Astrocyte (in vitro differentiated cells and primary cell): ENCODE results near the gene GRHL1. TPM values are rescaled to one million over a fixed set of nuclear protein-coding genes. Genes with fewer than 3 reads are reported as not detected.

Experiments
- DNase-seq: peaks from one replicate; pipeline ENCODE4 v3.0.0-alpha.2; 2010; ENCODE audit warnings: low read depth
- FAIRE-seq: peaks from 2 replicates; lab custom pipeline; 2011; peaks lifted over from hg19 to GRCh38; lab: Jason Lieb, UNC
- H2AFZ ChIP-seq: 2 replicates; pipeline ENCODE4 v1.6.0; 2012; ENCODE audit warnings: low read depth, low read length, inconsistent platforms
- H3K27ac ChIP-seq: 2 replicates; pipeline ENCODE4 v1.5.1; 2011; ENCODE audit warnings: low read depth, low read length, inconsistent platforms
- H3K27me3 ChIP-seq: 2 replicates; pipeline ENCODE4 v1.6.0; 2011; ENCODE audit warnings: low read length, inconsistent platforms; ENCODE audit not compliant: insufficient read depth
- H3K36me3 ChIP-seq: 2 replicates; pipeline ENCODE4 v1.5.1; 2011; ENCODE audit warnings: low read length, inconsistent platforms; ENCODE audit not compliant: insufficient read depth
- H3K4me1 ChIP-seq: 2 replicates; pipeline ENCODE4 v1.5.1; 2011; ENCODE audit warnings: low read length, inconsistent platforms; ENCODE audit not compliant: insufficient read depth
- H3K4me2 ChIP-seq: 2 replicates; pipeline ENCODE4 v1.6.0; 2012; ENCODE audit warnings: low read length, inconsistent platforms
- H3K4me3 ChIP-seq: 2 replicates; pipeline ENCODE4 v1.5.1; 2011; ENCODE audit warnings: low read depth, mild to moderate bottlenecking, low read length, inconsistent platforms; ENCODE audit not compliant: insufficient read depth
- H3K79me2 ChIP-seq: 2 replicates; pipeline ENCODE4 v1.6.0; 2012; ENCODE audit warnings: mild to moderate bottlenecking, low read length, inconsistent platforms; ENCODE audit not compliant: insufficient read depth
- H3K9ac ChIP-seq: 2 replicates; pipeline ENCODE4 v1.6.0; 2012; ENCODE audit warnings: mild to moderate bottlenecking, low read length, inconsistent platforms
- H3K9me3 ChIP-seq: 2 replicates; pipeline ENCODE4 v1.5.1; 2012; ENCODE audit warnings: low read depth, mild to moderate bottlenecking, low read length, inconsistent platforms; ENCODE audit not compliant: insufficient read depth
- H4K20me1 ChIP-seq: 2 replicates; pipeline ENCODE4 v1.6.0; 2012; ENCODE audit warnings: low read length, inconsistent platforms; ENCODE audit not compliant: insufficient read depth
- H3K27ac Mint-ChIP-seq: one replicate; pipeline ENCODE4 v1.8.0; 2021; ENCODE audit warnings: mild to moderate bottlenecking, mixed read lengths; ENCODE audit not compliant: unreplicated experiment
- H3K27me3 Mint-ChIP-seq: one replicate; pipeline ENCODE4 v1.8.0; 2021; ENCODE audit warnings: low read depth, mixed read lengths; ENCODE audit not compliant: unreplicated experiment
- H3K36me3 Mint-ChIP-seq: one replicate; pipeline ENCODE4 v1.8.0; 2021; ENCODE audit warnings: low read depth, mixed read lengths; ENCODE audit not compliant: unreplicated experiment
- H3K4me1 Mint-ChIP-seq: one replicate; pipeline ENCODE4 v1.8.0; 2021; ENCODE audit warnings: low read depth, mixed read lengths; ENCODE audit not compliant: unreplicated experiment
- H3K4me3 Mint-ChIP-seq: one replicate; pipeline ENCODE4 v1.8.0; 2021; ENCODE audit warnings: mild to moderate bottlenecking, moderate library complexity, mixed read lengths; ENCODE audit not compliant: unreplicated experiment
- H3K9me3 Mint-ChIP-seq: one replicate; pipeline ENCODE4 v1.8.0; 2021; ENCODE audit warnings: mild to moderate bottlenecking, mixed read lengths; ENCODE audit not compliant: unreplicated experiment
- EZH2 ChIP-seq: IDR thresholded peaks from 2 replicates; pipeline ENCODE4 v1.6.1; 2012; ENCODE audit warnings: mild to moderate bottlenecking, low read length, inconsistent platforms; ENCODE audit not compliant: insufficient read depth
- total RNA-seq: library from RNA; stranded (reverse); gene quantifications from 2 replicates; pipeline ENCODE4 v1.2.1, GENCODE V29; 2021
- TF ChIP-seq, protein P1 (sequence below): IDR thresholded peaks from 2 replicates; pipeline ENCODE4 v1.5.1; 2011; ENCODE audit warnings: low read depth, mild to moderate bottlenecking, inconsistent platforms, low read length, moderate library complexity; ENCODE audit not compliant: insufficient read depth

Gene GRHL1
- total RNA-seq, 1 donor from 2014 or later: 4.1 TPM

DNA sequence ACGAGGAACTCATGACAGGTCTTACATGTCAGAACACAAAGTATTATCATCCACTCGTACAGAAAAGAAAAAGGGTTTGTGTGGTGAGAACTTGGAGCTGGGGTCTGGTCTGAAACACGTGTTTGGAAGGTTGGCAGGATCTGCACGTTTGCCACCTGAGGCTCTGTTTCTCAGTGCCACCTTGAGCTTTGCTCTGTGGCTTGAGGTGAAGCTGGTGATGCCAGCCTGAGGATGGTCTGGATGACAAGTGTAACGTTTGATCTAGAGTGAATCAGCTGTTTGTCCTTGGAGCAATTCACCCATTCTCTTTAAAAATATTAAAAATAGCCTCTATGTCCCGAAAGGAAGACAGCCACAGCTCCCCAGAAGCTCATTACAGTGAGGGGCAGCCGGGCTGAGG, 46.4 kb downstream of the GRHL1 start:
- TF ChIP-seq, protein P1, sequence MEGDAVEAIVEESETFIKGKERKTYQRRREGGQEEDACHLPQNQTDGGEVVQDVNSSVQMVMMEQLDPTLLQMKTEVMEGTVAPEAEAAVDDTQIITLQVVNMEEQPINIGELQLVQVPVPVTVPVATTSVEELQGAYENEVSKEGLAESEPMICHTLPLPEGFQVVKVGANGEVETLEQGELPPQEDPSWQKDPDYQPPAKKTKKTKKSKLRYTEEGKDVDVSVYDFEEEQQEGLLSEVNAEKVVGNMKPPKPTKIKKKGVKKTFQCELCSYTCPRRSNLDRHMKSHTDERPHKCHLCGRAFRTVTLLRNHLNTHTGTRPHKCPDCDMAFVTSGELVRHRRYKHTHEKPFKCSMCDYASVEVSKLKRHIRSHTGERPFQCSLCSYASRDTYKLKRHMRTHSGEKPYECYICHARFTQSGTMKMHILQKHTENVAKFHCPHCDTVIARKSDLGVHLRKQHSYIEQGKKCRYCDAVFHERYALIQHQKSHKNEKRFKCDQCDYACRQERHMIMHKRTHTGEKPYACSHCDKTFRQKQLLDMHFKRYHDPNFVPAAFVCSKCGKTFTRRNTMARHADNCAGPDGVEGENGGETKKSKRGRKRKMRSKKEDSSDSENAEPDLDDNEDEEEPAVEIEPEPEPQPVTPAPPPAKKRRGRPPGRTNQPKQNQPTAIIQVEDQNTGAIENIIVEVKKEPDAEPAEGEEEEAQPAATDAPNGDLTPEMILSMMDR: no peak
- no peak for TF ChIP-seq EZH2
- Mint-ChIP-seq H3K9me3 (peaks cover 1% of the 10 kb centered on the region), H3K27me3 (peaks cover 4% of the 10 kb centered on the region), H3K4me3 (no peak overlapping the region), H3K36me3 (peaks cover 9% of the 10 kb centered on the region), H3K27ac (no peak overlapping the region), H3K4me1 (no peaks in the 10 kb centered on the region)
- H3K4me1 ChIP-seq: no peaks in the 10 kb centered on the region
- no peak overlapping the region for H3K9ac ChIP-seq
- DNase-seq (no peak), FAIRE-seq (no peak)
- no peak overlapping the region for H3K4me3 ChIP-seq
- H3K27ac ChIP-seq: no peak overlapping the region
- H3K36me3 ChIP-seq: no peaks in the 10 kb centered on the region
- H3K4me2 ChIP-seq: no peak overlapping the region
- no peaks in the 10 kb centered on the region for H3K27me3 ChIP-seq
- H3K79me2 ChIP-seq: no peaks in the 10 kb centered on the region
- H3K9me3 ChIP-seq: no peaks in the 10 kb centered on the region
- no peak overlapping the region for H2AFZ ChIP-seq
- H4K20me1 ChIP-seq: no peaks in the 10 kb centered on the region

DNA sequence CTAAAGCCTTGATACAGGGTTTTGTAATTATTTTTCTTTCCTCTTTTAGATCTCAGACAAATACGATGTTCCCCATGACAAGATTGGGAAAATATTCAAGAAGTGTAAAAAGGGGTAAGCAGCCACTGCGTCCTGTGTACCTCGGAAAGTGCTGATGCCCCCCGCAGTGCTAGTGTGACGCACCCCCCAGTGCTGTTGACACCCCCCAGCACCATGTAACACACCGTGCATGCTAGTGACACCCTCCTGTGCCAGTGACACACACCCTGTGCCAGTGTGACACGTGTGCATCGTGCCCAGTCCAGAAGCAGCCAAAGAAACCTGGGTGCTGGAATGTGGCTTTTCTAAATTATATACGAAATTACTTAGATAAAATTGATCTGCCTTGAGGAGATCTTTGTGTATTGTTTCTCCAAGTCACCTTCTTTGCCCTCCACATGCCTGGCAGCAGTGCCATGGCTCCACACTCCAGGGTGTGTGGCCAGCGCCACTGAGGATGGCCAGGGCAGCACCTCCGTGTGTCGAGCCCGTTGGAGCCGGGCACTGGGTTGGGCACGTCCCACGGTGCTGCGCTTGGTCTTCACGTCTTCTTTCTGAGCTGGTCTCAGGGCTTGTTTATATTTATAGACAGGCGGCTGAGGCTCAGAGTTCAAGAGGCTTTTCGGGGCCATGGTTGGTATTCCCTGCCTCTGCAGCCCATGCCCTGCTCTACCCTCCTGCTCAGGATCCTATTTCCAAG, 47.6 kb downstream of the GRHL1 start:
- DNase-seq: no peak
- no peaks in the 10 kb centered on the region for H4K20me1 ChIP-seq
- H3K79me2 ChIP-seq: no peaks in the 10 kb centered on the region
- H3K36me3 ChIP-seq: no peaks in the 10 kb centered on the region
- no peaks in the 10 kb centered on the region for H3K27me3 ChIP-seq
- H2AFZ ChIP-seq: no peak overlapping the region
- FAIRE-seq: no peak
- no peak overlapping the region for H3K9ac ChIP-seq
- Mint-ChIP-seq H3K27me3 (peaks cover 4% of the 10 kb centered on the region), H3K9me3 (peaks cover 1% of the 10 kb centered on the region), H3K36me3 (peaks cover 9% of the 10 kb centered on the region), H3K4me1 (no peaks in the 10 kb centered on the region), H3K4me3 (no peak overlapping the region), H3K27ac (no peak overlapping the region)
- H3K27ac ChIP-seq: no peak overlapping the region
- no peak overlapping the region for H3K4me2 ChIP-seq
- H3K4me3 ChIP-seq: no peak overlapping the region
- no peaks in the 10 kb centered on the region for H3K4me1 ChIP-seq
- no peak for TF ChIP-seq EZH2
- TF ChIP-seq, protein P1: no peak
- H3K9me3 ChIP-seq: no peaks in the 10 kb centered on the region

DNA sequence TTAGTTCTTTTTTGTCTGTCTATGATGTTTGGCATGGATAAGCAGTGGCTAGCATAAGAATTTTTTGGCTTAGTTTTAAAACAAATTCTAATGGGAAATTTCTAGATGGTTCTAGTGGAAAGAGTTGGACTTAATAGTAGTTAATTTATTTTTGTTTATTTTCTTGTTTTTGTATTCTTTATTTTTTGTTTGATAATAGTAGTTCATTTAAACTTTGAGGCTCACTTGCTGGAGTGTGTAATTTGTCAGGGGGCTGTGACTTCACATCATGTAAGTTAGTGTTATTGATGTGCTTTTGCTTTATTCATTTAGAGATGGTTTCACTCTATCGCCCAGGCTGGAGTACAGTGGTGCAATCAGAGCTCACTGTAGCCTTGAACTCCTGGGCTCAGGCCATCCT, 48.2 kb downstream of the GRHL1 start:
- Mint-ChIP-seq H3K27me3 (peaks cover 4% of the 10 kb centered on the region), H3K27ac (no peak overlapping the region), H3K4me3 (no peak overlapping the region), H3K36me3 (peaks cover 9% of the 10 kb centered on the region), H3K4me1 (no peaks in the 10 kb centered on the region), H3K9me3 (peaks cover under 1% of the 10 kb centered on the region)
- no peak overlapping the region for H3K4me3 ChIP-seq
- H3K9ac ChIP-seq: no peak overlapping the region
- no peak for TF ChIP-seq EZH2
- TF ChIP-seq, protein P1: no peak
- H3K79me2 ChIP-seq: no peaks in the 10 kb centered on the region
- no peaks in the 10 kb centered on the region for H4K20me1 ChIP-seq
- no peaks in the 10 kb centered on the region for H3K9me3 ChIP-seq
- H2AFZ ChIP-seq: no peak overlapping the region
- no peaks in the 10 kb centered on the region for H3K36me3 ChIP-seq
- no peak overlapping the region for H3K27ac ChIP-seq
- FAIRE-seq (no peak), DNase-seq (no peak)
- no peak overlapping the region for H3K4me2 ChIP-seq
- no peaks in the 10 kb centered on the region for H3K4me1 ChIP-seq
- no peaks in the 10 kb centered on the region for H3K27me3 ChIP-seq
